GM23338 (cell line): Measurements from ENCODE around the gene GOLGA6C. TPM values are rescaled to one million over a fixed set of nuclear protein-coding genes. Genes with fewer than 3 reads are reported as not detected.
"Not testable (repeated sequence)": the region's sequence is repeated elsewhere in the genome, so short reads cannot be mapped to it uniquely, and the experiment has no call there.

ENCODE experiments used
- ATAC-seq: fragments of 200-7000 bp; cut with Tn5 transposase; 3 replicates; pipeline ENCODE4 v1.9.1; 2020
- DNase-seq: peaks from one replicate; pipeline ENCODE4 v3.0.0-alpha.2; 2015; ENCODE audit warnings: low spot score
- H2AFZ ChIP-seq: fragments of 200-600 bp; sonication (generic); 2 replicates; pipeline ENCODE4 v1.8.0; 2016; ENCODE audit warnings: antibody characterized with exemption, mild to moderate bottlenecking, moderate library complexity
- H3F3A ChIP-seq: fragments of 200-600 bp; sonication (generic); replicated peaks from 2 replicates; pipeline ENCODE4 v1.8.0; 2017; ENCODE audit warnings: antibody characterized with exemption, mixed run types, low read depth
- H3K27ac ChIP-seq: fragments of 200-600 bp; sonication (generic); 2 replicates; pipeline ENCODE4 v1.6.1; 2016; ENCODE audit warnings: low read depth
- H3K27me3 ChIP-seq: fragments of 200-600 bp; sonication (generic); 2 replicates; pipeline ENCODE4 v1.8.0; 2016; ENCODE audit warnings: mild to moderate bottlenecking, mixed run types, moderate library complexity; ENCODE audit not compliant: insufficient read depth
- H3K36me3 ChIP-seq: fragments of 200-600 bp; sonication (generic); 2 replicates; pipeline ENCODE4 v1.8.0; 2016; ENCODE audit warnings: mild to moderate bottlenecking; ENCODE audit not compliant: insufficient read depth
- H3K4me1 ChIP-seq: fragments of 200-600 bp; sonication (generic); 2 replicates; pipeline ENCODE4 v1.8.0; 2016; ENCODE audit warnings: mild to moderate bottlenecking, moderate library complexity; ENCODE audit not compliant: insufficient read depth
- H3K4me2 ChIP-seq: fragments of 200-600 bp; sonication (generic); 2 replicates; pipeline ENCODE4 v1.7.1; 2017; ENCODE audit warnings: mixed run types
- H3K4me3 ChIP-seq: fragments of 200-600 bp; sonication (generic); 2 replicates; pipeline ENCODE4 v1.6.1; 2016; ENCODE audit warnings: mixed run types
- H3K79me2 ChIP-seq: fragments of 200-600 bp; sonication (generic); replicated peaks from 2 replicates; pipeline ENCODE4 v1.8.0; 2017; ENCODE audit warnings: mild to moderate bottlenecking; ENCODE audit not compliant: insufficient read depth
- H3K9me2 ChIP-seq: fragments of 200-600 bp; sonication (generic); 2 replicates; pipeline ENCODE4 v1.8.0; 2017; ENCODE audit not compliant: insufficient read depth
- H4K20me1 ChIP-seq: fragments of 200-600 bp; sonication (generic); replicated peaks from 2 replicates; pipeline ENCODE4 v1.8.0; 2017; ENCODE audit warnings: mild to moderate bottlenecking; ENCODE audit not compliant: insufficient read depth
- H3K27ac Mint-ChIP-seq: 2 replicates; pipeline ENCODE4 v1.8.0; 2020; ENCODE audit warnings: inconsistent platforms, mild to moderate bottlenecking, moderate library complexity, mixed read lengths
- H3K27me3 Mint-ChIP-seq: 3 replicates; pipeline ENCODE4 v1.8.0; 2022; ENCODE audit warnings: low read depth, mild to moderate bottlenecking, moderate library complexity, mixed read lengths, inconsistent platforms; ENCODE audit not compliant: insufficient read depth, poor library complexity
- H3K36me3 Mint-ChIP-seq: 3 replicates; pipeline ENCODE4 v1.8.0; 2021; ENCODE audit warnings: low read depth, mild to moderate bottlenecking, inconsistent platforms, moderate library complexity, mixed read lengths
- H3K4me1 Mint-ChIP-seq: 3 replicates; pipeline ENCODE4 v1.8.0; 2020; ENCODE audit warnings: mild to moderate bottlenecking, inconsistent platforms, mixed read lengths
- H3K4me3 Mint-ChIP-seq: 3 replicates; pipeline ENCODE4 v1.8.0; 2021; ENCODE audit warnings: moderate library complexity, mild to moderate bottlenecking, inconsistent platforms, mixed read lengths
- H3K9me3 Mint-ChIP-seq: 3 replicates; pipeline ENCODE4 v1.8.0; 2020; ENCODE audit warnings: moderate library complexity, mild to moderate bottlenecking, inconsistent platforms, mixed read lengths
- CREB1 ChIP-seq: fragments of 250-450 bp; sonication (Bioruptor Pico); IDR thresholded peaks from 2 replicates; pipeline ENCODE4 v1.5.0; 2020; ENCODE audit warnings: low read depth, mild to moderate bottlenecking, moderate library complexity
- ETS1 ChIP-seq: IDR thresholded peaks from 2 replicates; pipeline ENCODE4 v1.6.1; 2016; ENCODE audit warnings: antibody characterized with exemption
- EZH2 ChIP-seq: fragments of 200-600 bp; sonication (generic); IDR thresholded peaks from one replicate; pipeline ENCODE4 v1.8.0; 2017; ENCODE audit warnings: antibody characterized with exemption, mild to moderate bottlenecking, low read depth; ENCODE audit not compliant: unreplicated experiment
- JUNB ChIP-seq: IDR thresholded peaks from one replicate; pipeline ENCODE4 v1.6.1; 2016; ENCODE audit warnings: antibody characterized with exemption; ENCODE audit not compliant: unreplicated experiment
- NANOG ChIP-seq: IDR thresholded peaks from 2 replicates; pipeline ENCODE4 v1.6.1; 2016; ENCODE audit warnings: antibody characterized with exemption, borderline replicate concordance
- POLR2AphosphoS5 ChIP-seq: IDR thresholded peaks from 2 replicates; pipeline ENCODE4 v1.6.1; 2016; ENCODE audit warnings: antibody characterized with exemption, low read depth
- REST ChIP-seq: IDR thresholded peaks from one replicate; pipeline ENCODE4 v1.6.1; 2018; ENCODE audit warnings: antibody characterized with exemption; ENCODE audit not compliant: unreplicated experiment
- STAT1 ChIP-seq: IDR thresholded peaks from one replicate; pipeline ENCODE4 v1.6.1; 2016; ENCODE audit warnings: antibody characterized with exemption; ENCODE audit not compliant: unreplicated experiment
- polyA plus RNA-seq: library from polyadenylated mRNA; unstranded; fragments of >200 nt; fragmentation: Nextera tagmentation; extraction: Ambion mirVana; gene quantifications from 2 replicates; pipeline ENCODE4 v1.2.1, GENCODE V29; 2016
- total RNA-seq: library from RNA; depleted of rRNA; stranded (reverse); fragments of >200 nt; shearing (Covaris generic); gene quantifications from 2 replicates; pipeline ENCODE4 v1.2.3, GENCODE V29; 2014

Gene GOLGA6C
- total and polyA plus RNA-seq, 2 experiments from 2014 or later = 0.34 to 1.3 TPM

DNA sequence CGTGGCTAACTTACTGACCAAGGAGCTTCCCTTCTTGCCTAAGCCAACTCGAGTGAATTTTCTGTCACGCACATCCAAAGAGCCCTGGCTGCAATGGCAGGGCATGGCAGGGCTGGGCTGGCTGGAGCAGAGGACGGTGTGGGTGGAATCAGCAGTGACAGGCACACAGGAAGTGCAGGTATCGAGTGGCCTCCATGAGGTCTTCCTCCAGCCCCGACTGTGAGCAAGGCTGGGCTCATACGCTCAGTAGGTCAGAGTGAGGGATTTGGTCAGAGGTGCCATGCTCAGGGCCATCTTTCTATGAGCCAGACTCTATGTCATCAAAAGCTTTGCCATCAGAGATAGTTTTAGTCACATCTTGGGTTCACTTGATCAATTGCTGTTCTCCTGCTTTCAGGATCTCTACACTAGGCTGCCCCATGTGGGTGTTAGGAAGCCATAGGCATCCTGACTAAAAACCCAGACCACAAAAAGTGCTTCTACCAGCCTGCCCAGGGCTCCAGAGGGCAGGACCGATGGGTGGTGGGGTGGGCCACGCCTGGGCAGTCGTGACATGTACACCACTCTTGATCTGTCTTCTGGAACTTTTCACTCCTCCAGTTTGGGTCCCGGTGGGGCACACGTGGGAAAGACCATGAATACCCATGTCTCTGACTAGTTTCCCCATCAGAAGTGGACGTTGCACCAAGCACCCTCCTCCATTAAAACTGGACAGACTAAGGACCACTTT, 55.1 kb downstream of the GOLGA6C start (continued):
- TF ChIP-seq STAT1 = no peak
- no peak for TF ChIP-seq ETS1
- no peak for TF ChIP-seq EZH2
- no peak for TF ChIP-seq NANOG
- no peak for TF ChIP-seq JUNB
- TF ChIP-seq REST = no peak
- no peak for TF ChIP-seq CREB1 (CRISPR knock-in tag)

DNA sequence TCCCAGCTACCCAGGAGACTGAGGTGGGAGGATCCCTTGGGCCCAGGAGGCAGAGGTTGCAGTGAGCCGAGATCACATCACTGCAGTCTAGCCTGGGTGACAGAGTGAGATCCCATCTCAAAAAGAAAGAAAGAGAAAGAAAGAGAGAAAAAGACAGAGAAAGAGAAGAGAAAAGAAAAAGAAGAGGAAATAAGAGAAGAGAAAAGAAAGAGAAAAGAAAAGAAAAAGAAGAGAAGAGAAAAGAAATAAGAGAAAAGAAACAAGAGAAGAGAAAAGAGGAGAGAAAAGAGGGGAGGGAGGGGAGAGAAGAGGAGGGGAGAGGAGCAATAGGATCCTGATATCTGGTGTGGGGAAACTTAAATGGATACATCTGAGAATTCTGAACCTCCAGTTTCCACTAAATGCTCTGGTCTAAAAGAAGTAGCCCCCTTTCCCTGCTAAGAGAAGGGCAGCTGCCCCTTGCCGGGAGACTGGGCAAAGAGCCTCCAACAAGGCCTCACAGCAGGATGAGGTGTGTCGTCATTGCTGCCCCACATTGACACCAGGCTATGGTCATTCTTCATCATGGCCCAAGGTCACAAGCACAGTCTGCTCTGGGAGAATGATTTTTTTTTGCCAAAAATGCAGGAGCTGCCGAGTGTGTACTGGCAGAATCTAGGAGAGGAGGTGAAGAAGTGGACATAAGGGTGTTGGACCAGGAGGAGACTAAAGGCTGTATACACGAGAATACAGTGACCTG, 56.6 kb downstream of the GOLGA6C start:
- H3K4me2 ChIP-seq = no peak overlapping the region
- Mint-ChIP-seq H3K27me3 (peaks cover 2% of the 10 kb centered on the region), H3K4me3 (no peak overlapping the region; the same call in 2 of the 3 replicates), H3K4me1 (no peaks in the 10 kb centered on the region), H3K27ac (no peak overlapping the region), H3K36me3 (no peaks in the 10 kb centered on the region), H3K9me3 (no peaks in the 10 kb centered on the region)
- no peaks in the 10 kb centered on the region for H3K9me2 ChIP-seq
- no peaks in the 10 kb centered on the region for H4K20me1 ChIP-seq
- no peak overlapping the region for H3K27ac ChIP-seq
- H3K27me3 ChIP-seq = no peaks in the 10 kb centered on the region
- H3K4me3 ChIP-seq = no peak overlapping the region
- H2AFZ ChIP-seq = no peak overlapping the region
- TF ChIP-seq POLR2AphosphoS5 = no peak
- TF ChIP-seq REST = no peak
- no peak for TF ChIP-seq JUNB
- H3F3A ChIP-seq = no peaks in the 10 kb centered on the region
- DNase-seq = no peak
- no peaks in the 10 kb centered on the region for H3K4me1 ChIP-seq
- H3K36me3 ChIP-seq = no peaks in the 10 kb centered on the region
- no peaks in the 10 kb centered on the region for H3K79me2 ChIP-seq
- no peak for ATAC-seq

DNA sequence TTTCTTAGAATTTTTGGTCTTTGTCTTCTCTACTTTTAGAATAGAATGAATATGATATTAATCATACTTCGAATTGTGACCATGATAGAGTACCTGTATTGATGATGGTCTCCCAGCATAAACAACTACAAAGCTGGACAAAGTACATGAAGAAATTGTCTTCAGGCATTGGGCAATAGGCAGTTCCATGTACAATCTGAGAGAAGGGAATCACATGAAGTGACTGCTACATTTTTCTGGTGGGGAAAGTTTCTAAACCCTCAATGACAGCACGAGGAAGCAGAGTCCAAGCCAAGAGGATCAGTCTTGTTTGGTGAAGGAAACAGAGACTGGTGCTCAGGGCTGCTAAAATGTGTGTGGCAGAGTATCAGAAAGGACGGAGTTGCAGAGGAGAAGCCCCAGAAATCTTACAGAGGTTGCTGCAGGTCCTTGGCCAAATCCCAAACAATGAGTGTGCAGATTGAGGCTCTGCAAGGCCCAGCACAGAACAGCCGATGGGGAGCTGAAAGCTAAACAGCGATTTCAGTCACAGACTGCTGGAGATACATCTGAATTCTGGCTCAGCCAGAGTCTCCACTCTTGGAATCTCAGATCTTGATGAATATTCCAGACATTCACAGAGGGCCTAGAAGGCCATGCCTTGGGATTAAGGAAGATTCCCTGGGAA, 61.2 kb downstream of the GOLGA6C start:
- H3K27me3 ChIP-seq, DNase-seq, H3K36me3 ChIP-seq, H3K27ac ChIP-seq, H2AFZ ChIP-seq, H3K27ac Mint-ChIP-seq, H3F3A ChIP-seq, H4K20me1 ChIP-seq, H3K4me1 ChIP-seq, H3K4me2 ChIP-seq, H3K4me1 Mint-ChIP-seq, H3K4me3 Mint-ChIP-seq, H3K36me3 Mint-ChIP-seq, ATAC-seq, H3K79me2 ChIP-seq, H3K4me3 ChIP-seq, H3K9me2 ChIP-seq: not testable (repeated sequence)
- H3K27me3 Mint-ChIP-seq = peaks cover 17% of the 10 kb centered on the region
- H3K9me3 Mint-ChIP-seq = peaks cover 10% of the 10 kb centered on the region; the same call in 2 of the 3 replicates
